Measurements from ENCODE around the gene CD34. TPM values are rescaled to one million over a fixed set of nuclear protein-coding genes. Genes with fewer than 3 reads are reported as not detected.
A peak's percentile ranks its signal among the peaks of the same experiment; 100 is the strongest.

Gene CD34
- total RNA-seq, 6 experiments from 2014 or later, result 0.70 to 2.7 (median 2.2) TPM

DNA sequence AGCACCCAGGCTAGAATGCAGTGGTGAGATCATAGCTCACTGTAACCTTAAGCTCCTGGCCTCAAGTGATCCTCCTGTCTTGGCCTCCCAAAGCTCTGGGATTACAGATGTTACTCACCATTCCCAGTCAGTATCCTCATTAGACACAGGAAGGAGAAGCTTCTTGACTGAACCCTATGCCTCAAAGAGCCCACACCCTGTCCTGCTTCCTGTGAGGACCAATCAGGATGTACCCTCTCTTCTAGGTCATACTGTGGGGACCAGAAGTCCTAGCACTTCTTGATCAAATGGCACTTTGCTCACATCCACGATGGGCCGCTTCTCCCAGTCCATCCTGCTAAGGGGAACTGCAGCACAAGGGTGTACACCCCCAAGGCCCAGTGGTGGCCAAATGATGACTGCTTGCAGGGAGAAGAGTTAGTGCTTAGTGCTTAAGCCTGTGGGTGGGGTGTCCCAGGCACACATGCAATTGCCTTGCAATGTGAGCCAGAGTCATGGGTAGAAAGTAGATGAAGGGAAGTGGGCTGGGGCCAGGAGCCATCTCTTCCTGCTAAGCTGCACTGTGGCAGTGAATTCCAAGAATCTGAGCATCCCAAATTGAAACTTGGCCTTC, 9.8 kb downstream of the CD34 start:
- Histone ChIP-seq H3K4me1 (no peaks in the 10 kb centered on the region), H3K27ac (no peak overlapping the region), H3K9me3 (no peaks in the 10 kb centered on the region), H3K4me3 (no peak overlapping the region), H3K27me3 (no peaks in the 10 kb centered on the region), H3K36me3 (no peaks in the 10 kb centered on the region)
- TF ChIP-seq, protein P1, sequence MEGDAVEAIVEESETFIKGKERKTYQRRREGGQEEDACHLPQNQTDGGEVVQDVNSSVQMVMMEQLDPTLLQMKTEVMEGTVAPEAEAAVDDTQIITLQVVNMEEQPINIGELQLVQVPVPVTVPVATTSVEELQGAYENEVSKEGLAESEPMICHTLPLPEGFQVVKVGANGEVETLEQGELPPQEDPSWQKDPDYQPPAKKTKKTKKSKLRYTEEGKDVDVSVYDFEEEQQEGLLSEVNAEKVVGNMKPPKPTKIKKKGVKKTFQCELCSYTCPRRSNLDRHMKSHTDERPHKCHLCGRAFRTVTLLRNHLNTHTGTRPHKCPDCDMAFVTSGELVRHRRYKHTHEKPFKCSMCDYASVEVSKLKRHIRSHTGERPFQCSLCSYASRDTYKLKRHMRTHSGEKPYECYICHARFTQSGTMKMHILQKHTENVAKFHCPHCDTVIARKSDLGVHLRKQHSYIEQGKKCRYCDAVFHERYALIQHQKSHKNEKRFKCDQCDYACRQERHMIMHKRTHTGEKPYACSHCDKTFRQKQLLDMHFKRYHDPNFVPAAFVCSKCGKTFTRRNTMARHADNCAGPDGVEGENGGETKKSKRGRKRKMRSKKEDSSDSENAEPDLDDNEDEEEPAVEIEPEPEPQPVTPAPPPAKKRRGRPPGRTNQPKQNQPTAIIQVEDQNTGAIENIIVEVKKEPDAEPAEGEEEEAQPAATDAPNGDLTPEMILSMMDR (IDR thresholded peaks at IDR 0.05), result no peak
- no peak for TF ChIP-seq POLR2A (IDR thresholded peaks at IDR 0.05)
- DNase-seq (no peak), ATAC-seq (no peak)
- intact Hi-C loops (cut with DNase I), result no loop called here
- no CpG with 5 or more reads among the region's 2 CpGs for WGBS (ENCODE audit: insufficient coverage, low coverage, low lambda C conversion rate, missing lambda C conversion rate)

GRCh38 chr1:207898836-207899235, 12.1 kb downstream of the CD34 start:
- Histone ChIP-seq H3K27ac (no peak overlapping the region), H3K27me3 (no peaks in the 10 kb centered on the region), H3K4me3 (no peak overlapping the region), H3K36me3 (no peaks in the 10 kb centered on the region), H3K9me3 (no peaks in the 10 kb centered on the region), H3K4me1 (no peaks in the 10 kb centered on the region)
- no peak for DNase-seq
- TF ChIP-seq POLR2A (IDR thresholded peaks at IDR 0.05), result no peak
- no peak for ATAC-seq
- WGBS (ENCODE audit: insufficient coverage, low coverage, low lambda C conversion rate, missing lambda C conversion rate), result 49% methylated on average over 3 of the region's 3 CpGs
- intact Hi-C loops (cut with DNase I), result no loop called here

GRCh38 chr1:207898260-207898659, 12.7 kb downstream of the CD34 start:
- Histone ChIP-seq H3K9me3 (no peaks in the 10 kb centered on the region), H3K4me3 (no peak overlapping the region), H3K4me1 (no peaks in the 10 kb centered on the region), H3K27me3 (no peaks in the 10 kb centered on the region), H3K36me3 (no peaks in the 10 kb centered on the region), H3K27ac (no peak overlapping the region)
- ATAC-seq, result no peak
- TF ChIP-seq, protein P1 (IDR thresholded peaks at IDR 0.05), result no peak
- no peak for TF ChIP-seq POLR2A (IDR thresholded peaks at IDR 0.05)
- WGBS (ENCODE audit: insufficient coverage, low coverage, low lambda C conversion rate, missing lambda C conversion rate), result 63% methylated on average over 2 of the region's 2 CpGs
- intact Hi-C loops (cut with DNase I), result no loop called here
- DNase-seq, result no peak

- no peak for TF ChIP-seq POLR2A (IDR thresholded peaks at IDR 0.05)
- TF ChIP-seq, protein P1 (IDR thresholded peaks at IDR 0.05), result peak; percentile 14 to 30 (median 24)
- Histone ChIP-seq H3K27me3 (no peaks in the 10 kb centered on the region), H3K27ac (no peak overlapping the region), H3K4me3 (no peak overlapping the region), H3K36me3 (no peaks in the 10 kb centered on the region), H3K9me3 (no peaks in the 10 kb centered on the region), H3K4me1 (no peaks in the 10 kb centered on the region)
- intact Hi-C loops (cut with DNase I), result no loop called here
- DNase-seq, result no peak
- ATAC-seq, result peak in 3 of 4 donors; percentile 22 to 49 (median 33)
- WGBS (ENCODE audit: insufficient coverage, low coverage, low lambda C conversion rate, missing lambda C conversion rate), result 45% methylated on average over 2 of the region's 2 CpGs
Measured at GRCh38 chr1:207897188-207897587, 13.7 kb downstream of the CD34 start.

DNA sequence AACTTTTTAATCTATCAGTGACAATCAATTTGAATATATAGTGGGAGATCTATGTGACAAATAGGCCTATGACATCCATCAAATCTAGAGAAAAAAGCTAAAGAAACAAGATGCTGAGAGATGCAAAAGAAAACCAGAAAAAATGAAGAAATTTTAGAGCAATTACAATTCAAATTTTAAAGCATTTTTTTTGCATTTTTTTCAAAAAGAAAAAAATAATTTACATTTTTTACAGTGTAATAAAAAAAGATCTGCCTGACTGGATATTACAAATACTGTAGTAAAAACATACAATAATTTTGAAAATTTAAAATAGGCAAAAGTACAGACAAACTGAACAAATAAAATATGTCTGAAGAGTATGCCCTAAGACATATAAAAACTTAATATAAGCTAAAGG, 14.4 kb downstream of the CD34 start:
- Histone ChIP-seq H3K36me3 (no peaks in the 10 kb centered on the region), H3K27me3 (no peaks in the 10 kb centered on the region), H3K4me1 (no peaks in the 10 kb centered on the region), H3K4me3 (no peak overlapping the region), H3K27ac (no peak overlapping the region), H3K9me3 (no peaks in the 10 kb centered on the region)
- ATAC-seq (no peak), DNase-seq (no peak)
- TF ChIP-seq POLR2A (IDR thresholded peaks at IDR 0.05), result no peak
- TF ChIP-seq, protein P1 (IDR thresholded peaks at IDR 0.05), result no peak
- intact Hi-C loops (cut with DNase I), result no loop called here

Measured in right lobe of liver (tissue), 6 donors.